Hepatic stellate cell (primary cell): Measurements from ENCODE around the gene PDLIM7.

Experiments
- DNase-seq: peaks from one replicate; pipeline ENCODE4 v3.0.0; 2011; ENCODE audit warnings: low spot score

The PDLIM7 gene

DNA sequence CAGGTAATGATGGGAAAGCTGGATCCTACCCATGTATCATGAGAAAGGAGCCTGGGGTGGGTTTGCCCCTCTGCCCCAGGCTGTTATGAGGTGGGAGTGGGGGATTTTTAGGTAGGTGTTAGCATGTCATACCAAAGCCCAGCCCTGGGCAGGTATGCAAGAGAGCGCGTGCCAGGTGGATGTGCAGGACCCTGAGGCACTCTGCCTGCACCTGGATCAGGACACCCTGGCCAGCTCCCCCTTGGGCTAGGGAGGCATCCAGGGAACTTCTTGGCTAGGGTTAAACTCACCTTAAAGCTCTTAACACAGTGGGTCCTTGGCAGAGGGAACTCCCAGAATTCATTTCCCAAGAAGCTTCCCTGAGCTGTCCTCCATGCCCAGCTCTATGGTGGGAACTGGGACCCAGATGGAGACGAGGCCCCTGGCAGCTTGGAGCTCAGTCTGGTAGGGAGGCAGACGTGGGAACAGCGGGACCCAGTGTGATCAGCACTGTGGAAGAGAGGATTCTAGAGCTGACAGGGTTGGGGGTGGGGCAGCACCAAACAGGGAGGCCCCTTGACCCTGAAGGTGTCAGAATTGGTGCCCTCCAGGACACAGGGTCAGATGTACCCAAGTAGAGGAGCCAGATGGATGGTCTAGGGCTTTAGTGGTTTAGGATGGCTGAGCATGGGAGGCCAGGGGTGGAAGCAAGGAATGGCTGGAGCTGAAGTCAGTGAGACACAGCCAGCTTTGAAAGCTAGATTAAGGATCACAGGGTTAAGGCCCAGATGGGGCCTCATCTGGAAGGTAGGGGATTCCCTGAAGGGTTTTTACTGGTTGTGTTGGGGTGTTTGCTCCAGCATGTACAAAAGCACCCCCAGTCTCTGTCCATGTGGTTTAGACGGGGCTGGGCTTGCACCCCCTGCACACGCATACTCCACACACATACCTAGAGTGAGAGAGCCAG, 53.0 kb downstream of the PDLIM7 start:
- DNase-seq: no peak

DNA sequence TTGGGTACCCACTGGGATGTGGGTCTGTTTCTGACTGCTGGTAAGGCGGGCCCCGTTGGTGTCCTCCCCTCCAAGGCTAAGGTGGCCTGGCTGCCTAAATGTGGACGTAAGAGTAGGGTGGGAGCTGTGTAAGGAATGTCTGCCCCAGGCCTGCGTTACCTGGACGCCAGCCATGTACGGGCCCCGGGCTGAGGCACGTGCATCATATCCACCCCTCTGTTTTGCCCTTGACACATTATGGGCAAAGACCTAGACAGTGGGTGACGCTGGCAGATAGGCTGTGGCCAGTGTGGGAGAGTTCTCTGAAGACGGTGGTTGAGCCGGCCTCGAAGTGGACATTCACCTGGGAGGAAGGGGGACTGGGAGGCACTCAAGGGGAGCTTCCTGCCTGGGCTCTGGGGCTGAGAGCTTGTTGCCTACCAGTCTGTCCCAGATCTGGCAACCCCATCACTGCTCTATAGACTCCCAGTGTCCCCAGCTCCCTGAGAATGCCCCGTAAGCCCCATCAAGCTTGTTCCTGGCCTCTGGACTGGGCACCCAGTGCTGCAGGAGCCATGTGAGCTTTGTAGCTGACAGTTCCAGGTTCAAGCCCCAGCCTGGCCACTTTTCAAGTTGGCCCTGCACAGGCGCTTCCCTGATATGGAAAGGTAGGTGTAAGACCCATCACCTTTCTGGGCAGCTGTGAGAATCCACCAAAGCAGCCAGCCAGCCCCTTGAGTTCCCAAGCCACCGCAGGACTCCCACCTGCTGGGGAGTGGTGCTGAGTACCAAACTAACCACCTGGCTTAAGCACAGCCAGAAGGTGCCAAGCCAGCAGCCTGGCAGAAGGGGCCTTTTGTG, 54.0 kb downstream of the PDLIM7 start:
- DNase-seq: no peak

DNA sequence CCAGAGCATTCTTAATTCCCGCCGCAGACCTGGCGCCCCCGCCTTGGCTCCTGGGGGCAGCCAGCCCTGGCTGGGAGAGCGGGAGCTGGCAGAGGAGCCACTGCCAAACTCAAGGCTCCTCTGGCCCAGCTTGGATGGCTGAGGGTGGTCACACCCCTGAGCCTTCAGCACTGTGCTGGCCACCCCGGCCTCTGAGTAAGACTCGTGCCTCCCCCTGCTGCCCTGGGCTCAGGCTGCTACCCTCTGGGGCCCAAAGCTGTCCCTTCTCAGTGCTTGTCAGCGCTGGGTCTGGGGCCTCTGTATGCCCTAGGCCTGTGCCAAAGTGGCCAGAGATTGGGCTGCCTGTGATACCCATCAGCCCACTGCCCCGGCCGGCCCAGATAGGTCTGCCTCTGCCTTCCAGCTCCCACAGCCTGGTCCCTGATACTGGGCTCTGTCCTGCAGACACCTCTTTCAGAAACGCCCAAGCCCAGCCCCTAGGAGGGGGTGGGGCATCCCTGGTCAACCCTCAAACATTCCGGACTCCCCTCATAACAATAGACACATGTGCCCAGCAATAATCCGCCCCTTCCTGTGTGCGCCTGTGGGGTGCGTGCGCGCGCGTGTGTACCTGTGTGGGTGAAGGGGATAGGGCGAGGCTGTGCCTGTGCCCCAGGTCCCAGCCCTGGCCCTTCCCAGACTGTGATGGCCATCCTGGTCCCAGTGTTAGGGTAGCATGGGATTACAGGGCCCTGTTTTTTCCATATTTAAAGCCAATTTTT, 55.2 kb downstream of the PDLIM7 start:
- no peak for DNase-seq

DNA sequence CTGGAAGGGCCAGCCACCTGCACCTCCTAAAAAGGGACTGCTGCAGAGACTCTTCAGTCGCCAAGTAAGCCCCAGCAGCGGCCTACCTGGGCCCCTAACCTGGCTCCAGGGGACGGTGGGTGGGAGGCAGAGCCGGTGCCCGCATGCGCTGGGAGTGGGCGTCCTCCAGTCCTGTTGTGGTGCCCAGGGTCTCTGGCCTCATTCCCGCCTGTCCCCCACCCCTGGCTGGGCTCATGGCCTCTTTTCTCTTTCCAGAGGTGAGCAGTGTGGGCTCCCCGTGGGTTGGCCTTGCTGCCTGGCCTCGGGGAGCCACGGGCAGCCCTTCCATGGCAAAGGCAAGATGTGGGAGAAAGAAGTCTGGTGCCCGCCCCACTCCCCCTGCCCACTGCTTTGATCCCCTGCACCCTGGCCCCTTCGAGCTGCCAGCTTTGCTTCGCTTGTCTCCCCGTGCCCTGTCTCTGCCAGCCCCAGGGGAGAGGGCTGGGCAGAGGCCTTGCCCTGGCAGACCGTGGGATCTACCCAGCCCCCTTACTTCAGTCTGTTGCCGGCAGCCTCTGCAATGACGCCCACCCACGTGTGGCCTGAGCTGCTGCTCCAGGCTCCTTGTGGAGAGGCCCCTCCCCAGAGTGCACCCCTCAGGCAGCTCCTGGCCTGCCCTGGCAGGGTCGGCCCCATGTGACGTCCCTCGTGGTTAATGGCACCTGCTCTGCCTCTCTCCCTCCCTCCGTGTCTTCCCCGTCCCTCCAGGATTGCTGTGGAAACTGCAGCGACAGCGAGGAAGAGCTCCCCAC, 56.2 kb downstream of the PDLIM7 start:
- no peak for DNase-seq

DNA sequence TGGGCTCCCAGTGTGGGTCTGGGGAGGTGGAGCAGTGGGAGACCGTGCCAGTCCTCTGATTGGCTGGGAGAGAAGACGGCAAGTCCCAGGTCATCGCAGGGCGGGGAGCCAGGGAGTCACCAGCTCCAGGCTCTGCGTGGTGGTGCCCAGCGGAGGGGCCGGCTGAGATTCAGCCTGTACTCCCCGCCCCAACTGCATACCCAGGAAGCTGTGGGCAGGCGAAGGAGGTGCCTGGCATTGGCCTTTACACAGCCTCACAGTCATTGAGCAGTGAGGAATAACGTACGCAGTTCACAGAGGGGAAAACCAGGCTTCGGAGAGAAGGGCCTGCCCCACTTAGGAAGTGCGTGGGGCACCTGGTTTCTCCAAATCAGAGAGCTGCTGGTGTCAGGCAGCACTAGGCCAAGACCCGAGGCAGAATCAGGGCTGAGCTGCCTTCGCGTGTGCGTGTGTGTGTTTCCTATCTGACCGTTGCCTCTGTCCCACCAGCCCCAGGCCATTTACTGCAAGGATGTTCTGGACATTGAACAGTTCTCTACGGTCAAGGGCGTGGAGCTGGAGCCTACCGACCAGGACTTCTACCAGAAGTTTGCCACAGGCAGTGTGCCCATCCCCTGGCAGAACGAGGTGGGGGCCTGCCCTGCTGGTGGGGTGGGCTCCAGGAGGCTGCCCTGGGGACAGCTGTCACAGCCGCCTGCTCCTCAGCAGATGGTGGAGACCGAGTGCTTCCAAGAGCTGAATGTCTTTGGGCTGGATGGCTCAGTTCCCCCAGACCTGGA, 57.0 kb downstream of the PDLIM7 start:
- no peak for DNase-seq

DNA sequence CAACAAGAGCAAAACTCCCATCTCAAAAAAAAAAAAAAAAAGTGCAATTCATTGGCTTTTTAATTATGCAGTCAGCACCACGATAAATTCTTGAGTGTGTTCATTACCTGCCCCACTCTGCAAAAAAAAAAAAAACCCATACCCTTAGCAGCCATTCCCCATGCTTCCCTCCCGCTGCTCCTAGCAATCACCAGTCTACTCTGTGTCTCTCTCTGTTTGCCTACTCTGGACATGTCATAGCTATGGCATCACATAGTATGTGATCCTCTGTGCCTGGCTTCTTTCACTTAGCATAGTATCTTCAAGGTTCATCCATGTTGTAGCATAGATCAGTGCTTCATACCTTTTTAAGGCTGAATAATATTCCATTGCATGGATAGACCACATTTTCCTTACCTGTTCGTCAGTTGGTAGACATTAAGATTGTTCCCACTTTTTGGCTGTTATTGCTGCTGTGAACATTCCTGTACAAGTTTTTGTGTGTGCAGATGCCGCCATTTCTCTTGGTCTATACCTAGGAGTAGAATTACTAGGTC, 57.8 kb downstream of the PDLIM7 start:
- DNase-seq: no peak

DNA sequence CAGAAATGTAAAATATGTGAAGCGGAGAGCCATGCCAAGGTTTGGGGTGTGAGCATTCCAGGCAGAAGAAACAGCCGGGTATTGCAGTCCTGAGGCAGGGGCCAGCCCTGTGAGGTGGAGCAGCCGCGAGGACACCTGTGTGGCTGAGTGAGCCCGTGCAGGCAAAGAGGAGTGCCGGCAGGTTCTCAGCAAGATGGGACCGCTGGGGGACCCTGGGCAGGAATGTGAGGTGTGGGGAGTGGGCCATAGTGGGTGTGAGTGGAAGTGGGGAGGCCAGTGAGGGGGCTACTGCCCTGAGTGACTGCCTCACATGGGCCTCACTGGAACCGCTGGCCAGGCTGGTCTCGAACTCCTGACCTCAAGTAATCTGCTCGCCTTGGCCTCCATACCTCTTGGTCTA, 58.9 kb downstream of the PDLIM7 start:
- no peak for DNase-seq

DNA sequence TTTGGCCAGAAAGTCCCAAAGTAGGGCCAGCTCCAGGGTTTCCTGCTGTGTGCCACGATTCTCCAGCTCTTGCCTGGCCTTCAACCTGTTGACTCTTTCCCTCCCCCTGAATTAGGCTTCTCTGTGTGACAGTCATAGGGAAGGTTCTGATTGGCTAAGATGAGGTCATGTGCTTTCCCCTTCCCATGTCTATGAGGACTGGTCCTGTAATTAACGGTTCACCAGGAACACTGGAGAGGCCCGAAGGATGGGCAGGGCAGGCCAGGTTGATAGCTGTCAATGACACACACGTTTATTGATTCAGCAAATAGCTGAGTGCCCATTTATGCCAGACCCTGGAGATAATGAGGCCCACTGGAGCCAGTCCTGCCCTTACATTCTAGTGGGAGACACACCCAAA, 59.8 kb downstream of the PDLIM7 start:
- DNase-seq: no peak

DNA sequence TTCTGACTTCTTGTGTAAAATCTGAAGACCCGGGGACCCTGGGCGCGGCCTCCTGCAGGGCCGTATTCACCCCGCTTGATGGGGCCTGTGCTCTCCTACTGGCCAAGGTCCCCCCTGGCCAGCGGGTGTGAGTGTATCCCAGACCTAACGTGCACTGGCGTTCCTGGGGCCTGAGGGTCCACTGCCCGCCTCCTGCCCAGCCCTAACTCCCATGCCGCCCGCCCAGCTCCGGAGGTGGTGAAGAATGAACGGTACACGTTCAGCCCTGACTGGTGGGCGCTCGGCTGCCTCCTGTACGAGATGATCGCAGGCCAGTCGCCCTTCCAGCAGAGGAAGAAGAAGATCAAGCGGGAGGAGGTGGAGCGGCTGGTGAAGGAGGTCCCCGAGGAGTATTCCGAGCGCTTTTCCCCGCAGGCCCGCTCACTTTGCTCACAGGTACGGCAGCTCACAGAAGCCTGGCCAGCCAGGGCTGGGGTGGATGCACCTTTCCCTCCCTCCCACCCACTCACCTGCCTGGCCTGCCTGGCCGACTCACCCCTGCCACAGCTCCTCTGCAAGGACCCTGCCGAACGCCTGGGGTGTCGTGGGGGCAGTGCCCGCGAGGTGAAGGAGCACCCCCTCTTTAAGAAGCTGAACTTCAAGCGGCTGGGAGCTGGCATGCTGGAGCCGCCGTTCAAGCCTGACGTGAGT, 61.4 kb downstream of the PDLIM7 start:
- no peak for DNase-seq

DNA sequence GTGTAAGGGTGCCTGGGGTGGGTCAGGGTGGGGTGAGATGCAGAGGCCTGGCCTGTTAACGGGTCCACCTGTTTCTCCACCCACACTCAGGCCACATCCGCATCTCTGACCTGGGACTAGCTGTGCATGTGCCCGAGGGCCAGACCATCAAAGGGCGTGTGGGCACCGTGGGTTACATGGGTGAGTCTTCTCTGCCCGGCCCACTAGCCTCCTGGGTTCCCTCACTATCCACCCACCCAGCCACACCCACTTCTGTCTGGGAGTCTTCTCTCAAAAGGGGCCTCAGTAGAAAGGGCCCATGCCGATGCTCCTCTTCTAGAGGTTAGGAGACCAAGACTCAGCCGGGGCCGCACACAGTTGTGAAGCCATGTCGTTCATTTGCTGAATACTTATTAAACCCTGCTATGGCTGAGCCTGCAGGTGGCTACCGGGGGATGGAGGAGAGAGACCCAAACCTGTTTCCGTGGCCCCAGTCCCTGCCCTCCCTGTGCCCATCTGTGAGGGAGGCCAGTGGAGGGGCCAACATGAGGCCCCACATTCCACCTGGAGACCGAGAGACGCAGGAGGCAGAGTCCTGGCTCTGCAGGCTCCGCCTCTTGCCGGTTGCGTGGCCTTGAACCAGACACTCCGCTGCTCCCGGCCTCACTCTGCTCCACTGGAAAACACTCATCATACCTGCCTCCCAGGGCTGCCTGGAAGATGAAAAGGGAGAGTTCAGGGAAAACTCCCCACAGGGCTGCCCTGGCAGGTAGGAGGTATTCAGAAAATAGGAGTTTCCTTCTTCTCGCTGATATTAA, 62.3 kb downstream of the PDLIM7 start:
- DNase-seq: no peak

DNA sequence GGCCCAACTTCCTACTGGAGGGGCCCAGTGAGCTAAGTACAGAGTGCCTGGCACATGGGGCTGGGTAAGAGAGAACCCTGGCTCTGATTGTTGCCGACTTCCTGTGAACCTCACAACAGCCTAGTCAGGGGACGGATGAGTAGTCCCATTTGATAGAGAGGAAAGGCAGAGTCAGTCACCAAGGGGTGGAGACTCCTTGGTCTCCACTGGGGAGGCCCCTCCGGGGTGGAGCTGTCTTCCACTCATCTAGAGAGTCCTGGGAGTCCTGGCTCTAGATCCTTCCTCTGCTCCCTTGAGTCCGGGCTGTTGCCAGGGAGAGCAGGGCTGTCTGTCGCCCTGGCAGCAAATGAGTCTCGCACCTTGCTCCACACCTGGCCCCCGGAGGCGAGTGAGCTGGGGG, 63.0 kb downstream of the PDLIM7 start:
- DNase-seq: no peak

DNA sequence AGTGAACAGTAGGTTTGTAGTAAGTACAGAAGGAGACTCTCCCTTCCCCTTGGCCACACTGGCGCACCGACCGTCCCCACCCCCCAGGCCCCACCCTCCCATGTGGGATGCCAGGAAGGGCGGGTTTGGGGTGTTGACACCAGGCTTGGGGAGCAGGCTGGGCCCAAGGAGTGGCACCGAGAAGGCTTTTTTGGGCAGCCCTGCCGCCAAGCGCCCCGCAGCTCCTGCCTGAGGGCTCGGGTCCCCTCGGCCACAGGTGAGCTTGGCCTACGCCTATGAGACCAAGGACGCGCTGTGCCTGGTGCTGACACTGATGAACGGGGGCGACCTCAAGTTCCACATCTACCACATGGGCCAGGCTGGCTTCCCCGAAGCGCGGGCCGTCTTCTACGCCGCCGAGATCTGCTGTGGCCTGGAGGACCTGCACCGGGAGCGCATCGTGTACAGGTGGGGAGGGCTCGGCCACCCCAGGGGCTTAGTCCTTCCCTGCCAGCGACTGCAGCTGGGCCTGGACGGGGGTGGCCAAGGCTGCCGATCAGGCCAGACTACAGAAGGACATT, 63.7 kb downstream of the PDLIM7 start:
- DNase-seq: no peak
